ENCODE results near the gene GSK3B. TPM values are rescaled to one million over a fixed set of nuclear protein-coding genes. Genes with fewer than 3 reads are reported as not detected.

GSK3B gene
- total and polyA plus RNA-seq, 2 donors (not counting 3 experiments of a cell fraction or from before 2014, with no cell fraction given): 22.1 to 50.1 TPM

GRCh38 chr3:119812491-119813058 is 281.7 kb downstream of the GSK3B start:
- TF ChIP-seq EZH2 (IDR thresholded peaks at IDR 0.05; ENCODE audit: borderline replicate concordance, low read depth, low read length, severe bottlenecking) (no peak), POLR2AphosphoS5 (IDR thresholded peaks at IDR 0.05; ENCODE audit: insufficient read depth, low read depth, low read length) (no peak), POLR2A (IDR thresholded peaks at IDR 0.05; ENCODE audit: low read depth, low read length) (no peak), CTCF (IDR thresholded peaks at IDR 0.05; ENCODE audit: extremely low read depth in 1 of 2, insufficient read depth in 1 of 2, low read depth in 1 of 2, low read length in 2 of 2) (no peak), GATA2 (IDR thresholded peaks at IDR 0.05; ENCODE audit: insufficient read depth, insufficient read length, low read depth, low read length) (no peak), JUN (IDR thresholded peaks at IDR 0.05; ENCODE audit: borderline replicate concordance, insufficient read depth, insufficient read length, low read depth) (no peak), MYC (IDR thresholded peaks at IDR 0.05; ENCODE audit: low read depth, low read length) (no peak), MAX (IDR thresholded peaks at IDR 0.05; ENCODE audit: insufficient read depth, insufficient read length) (no peak), FOS (IDR thresholded peaks at IDR 0.05; ENCODE audit: borderline replicate concordance, insufficient read depth, low read length) (no peak)
- no peak overlapping the region for H3K4me3 ChIP-seq (replicated peaks in 1 of 3; ENCODE audit: insufficient read depth in 1 of 3, low read depth in 1 of 3, low read length in 3 of 3)
- H3K27me3 ChIP-seq (ENCODE audit: control insufficient read depth in 2 of 2, insufficient read depth in 2 of 2, low read length in 2 of 2): no peaks in the 10 kb centered on the region
- peaks cover 7% of the 10 kb centered on the region for H3K4me1 ChIP-seq (ENCODE audit: control insufficient read depth, extremely low read depth, insufficient read depth, low read length)
- POLR2A ChIA-PET: no interaction called here
- dilution Hi-C loops (cut with MboI; ENCODE audit: extremely low pct_ligation_motif_present, low sequenced_read_pairs): no loop called here
- DNase-seq (ENCODE audit: low read depth, low spot score) (no peak), FAIRE-seq (no peak)
- H3K9me1 ChIP-seq (replicated peaks; ENCODE audit: control insufficient read depth, extremely low read depth, insufficient read depth, low read length): no peaks in the 10 kb centered on the region
- no peak overlapping the region for H3K9ac ChIP-seq (replicated peaks; ENCODE audit: extremely low read depth, insufficient read depth, low read length)
- CTCF ChIA-PET: no interaction called here
- no peak overlapping the region for H3K4me2 ChIP-seq (ENCODE audit: insufficient read depth, low read length)
- BruUV-seq (replicated peaks): no TSS peak
- H3K27ac ChIP-seq (ENCODE audit: insufficient read depth, low read depth, low read length): no peak overlapping the region
- H2AFZ ChIP-seq (ENCODE audit: low read depth, low read length): no peak overlapping the region
- H3K79me2 ChIP-seq (ENCODE audit: control insufficient read depth, insufficient read depth, low read length): no peaks in the 10 kb centered on the region
- intact Hi-C loops (cut with micrococcal nuclease): no loop called here
- no peaks in the 10 kb centered on the region for H3K9me3 ChIP-seq (replicated peaks; ENCODE audit: control insufficient read depth, insufficient read depth, low read length)
- H3K36me3 ChIP-seq (ENCODE audit: control insufficient read depth in 2 of 2, extremely low read depth in 1 of 2, insufficient read depth in 2 of 2, low read length in 2 of 2): no peaks in the 10 kb centered on the region
- H4K20me1 ChIP-seq (replicated peaks; ENCODE audit: control insufficient read depth, extremely low read depth, insufficient read depth, low read length): no peaks in the 10 kb centered on the region
